ENCODE measurements around the gene ORAI3. TPM values are rescaled to one million over a fixed set of nuclear protein-coding genes. Genes with fewer than 3 reads are reported as not detected.

Gene ORAI3
- total and polyA plus RNA-seq, 2 of the 13 experiments (the other 11 are each of a cell fraction or from before 2014, with no cell fraction given): 11.4 to 32.0 TPM

DNA sequence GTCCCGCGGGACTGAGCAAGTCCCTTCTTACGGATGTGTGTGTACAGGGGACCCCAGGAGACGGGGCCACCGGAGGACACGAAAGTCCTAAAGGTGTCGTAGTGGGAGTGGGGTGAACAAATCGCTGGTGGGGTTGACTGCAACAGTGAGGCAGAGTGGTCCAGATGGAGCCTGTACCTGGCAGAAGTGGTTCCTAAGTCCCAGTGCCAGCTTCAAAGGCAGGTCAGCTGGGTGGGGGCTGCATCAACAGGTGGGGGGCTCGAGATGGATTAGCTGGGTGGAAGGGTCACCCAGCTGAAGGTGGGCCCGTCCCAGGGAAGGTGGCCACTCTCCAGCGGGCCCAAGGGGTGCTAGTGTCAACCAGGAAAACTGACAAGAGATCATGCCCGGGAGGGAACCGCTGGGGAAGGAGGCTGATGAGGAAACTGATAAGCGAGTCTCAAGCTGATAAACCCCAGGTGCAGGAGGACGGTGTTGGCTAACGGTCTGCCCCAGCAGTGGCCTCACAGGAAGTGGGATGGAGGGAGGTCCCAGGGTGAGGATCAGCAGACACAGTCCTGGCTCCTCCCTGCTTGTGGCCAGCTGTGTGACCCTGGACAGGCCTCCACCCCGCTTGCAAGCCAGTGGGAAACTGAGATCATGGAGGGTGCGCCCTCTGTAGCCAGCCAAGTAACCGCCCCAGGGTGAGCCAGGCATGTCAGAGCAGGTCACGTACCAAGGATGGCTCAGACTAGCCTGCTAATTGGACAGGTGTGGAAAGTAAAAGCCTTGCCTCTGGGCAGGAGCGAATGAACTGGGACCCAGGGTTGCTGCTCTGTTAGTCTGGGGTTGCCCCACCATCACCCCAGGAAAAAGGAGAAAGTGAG, 1.0 kb downstream of the ORAI3 start (continued):
- TF ChIP-seq, protein P1, sequence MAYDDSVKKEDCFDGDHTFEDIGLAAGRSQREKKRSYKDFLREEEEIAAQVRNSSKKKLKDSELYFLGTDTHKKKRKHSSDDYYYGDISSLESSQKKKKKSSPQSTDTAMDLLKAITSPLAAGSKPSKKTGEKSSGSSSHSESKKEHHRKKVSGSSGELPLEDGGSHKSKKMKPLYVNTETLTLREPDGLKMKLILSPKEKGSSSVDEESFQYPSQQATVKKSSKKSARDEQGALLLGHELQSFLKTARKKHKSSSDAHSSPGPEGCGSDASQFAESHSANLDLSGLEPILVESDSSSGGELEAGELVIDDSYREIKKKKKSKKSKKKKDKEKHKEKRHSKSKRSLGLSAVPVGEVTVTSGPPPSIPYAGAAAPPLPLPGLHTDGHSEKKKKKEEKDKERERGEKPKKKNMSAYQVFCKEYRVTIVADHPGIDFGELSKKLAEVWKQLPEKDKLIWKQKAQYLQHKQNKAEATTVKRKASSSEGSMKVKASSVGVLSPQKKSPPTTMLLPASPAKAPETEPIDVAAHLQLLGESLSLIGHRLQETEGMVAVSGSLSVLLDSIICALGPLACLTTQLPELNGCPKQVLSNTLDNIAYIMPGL (CRISPR knock-in tag; IDR thresholded peaks at IDR 0.05; ENCODE audit: borderline replicate concordance in 1 of 2, low read depth in 1 of 2): peak; percentile 80 to 98
- TF ChIP-seq ZSCAN22 (CRISPR knock-in tag; IDR thresholded peaks at IDR 0.05) (no peak), MYC (CRISPR knock-in tag; IDR thresholded peaks at IDR 0.05; ENCODE audit: borderline replicate concordance) (peak; percentile 74; the same call in 1 of the 2 replicates), JUNB (CRISPR knock-in tag; IDR thresholded peaks at IDR 0.05; ENCODE audit: borderline replicate concordance) (no peak), PHF8 (CRISPR knock-in tag; IDR thresholded peaks at IDR 0.05) (no peak; the same call in 1 of the 2 replicates)
- TF ChIP-seq, protein P2, sequence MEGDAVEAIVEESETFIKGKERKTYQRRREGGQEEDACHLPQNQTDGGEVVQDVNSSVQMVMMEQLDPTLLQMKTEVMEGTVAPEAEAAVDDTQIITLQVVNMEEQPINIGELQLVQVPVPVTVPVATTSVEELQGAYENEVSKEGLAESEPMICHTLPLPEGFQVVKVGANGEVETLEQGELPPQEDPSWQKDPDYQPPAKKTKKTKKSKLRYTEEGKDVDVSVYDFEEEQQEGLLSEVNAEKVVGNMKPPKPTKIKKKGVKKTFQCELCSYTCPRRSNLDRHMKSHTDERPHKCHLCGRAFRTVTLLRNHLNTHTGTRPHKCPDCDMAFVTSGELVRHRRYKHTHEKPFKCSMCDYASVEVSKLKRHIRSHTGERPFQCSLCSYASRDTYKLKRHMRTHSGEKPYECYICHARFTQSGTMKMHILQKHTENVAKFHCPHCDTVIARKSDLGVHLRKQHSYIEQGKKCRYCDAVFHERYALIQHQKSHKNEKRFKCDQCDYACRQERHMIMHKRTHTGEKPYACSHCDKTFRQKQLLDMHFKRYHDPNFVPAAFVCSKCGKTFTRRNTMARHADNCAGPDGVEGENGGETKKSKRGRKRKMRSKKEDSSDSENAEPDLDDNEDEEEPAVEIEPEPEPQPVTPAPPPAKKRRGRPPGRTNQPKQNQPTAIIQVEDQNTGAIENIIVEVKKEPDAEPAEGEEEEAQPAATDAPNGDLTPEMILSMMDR (CRISPR knock-in tag; IDR thresholded peaks at IDR 0.05): peak; percentile 91
- TF ChIP-seq, protein P3, sequence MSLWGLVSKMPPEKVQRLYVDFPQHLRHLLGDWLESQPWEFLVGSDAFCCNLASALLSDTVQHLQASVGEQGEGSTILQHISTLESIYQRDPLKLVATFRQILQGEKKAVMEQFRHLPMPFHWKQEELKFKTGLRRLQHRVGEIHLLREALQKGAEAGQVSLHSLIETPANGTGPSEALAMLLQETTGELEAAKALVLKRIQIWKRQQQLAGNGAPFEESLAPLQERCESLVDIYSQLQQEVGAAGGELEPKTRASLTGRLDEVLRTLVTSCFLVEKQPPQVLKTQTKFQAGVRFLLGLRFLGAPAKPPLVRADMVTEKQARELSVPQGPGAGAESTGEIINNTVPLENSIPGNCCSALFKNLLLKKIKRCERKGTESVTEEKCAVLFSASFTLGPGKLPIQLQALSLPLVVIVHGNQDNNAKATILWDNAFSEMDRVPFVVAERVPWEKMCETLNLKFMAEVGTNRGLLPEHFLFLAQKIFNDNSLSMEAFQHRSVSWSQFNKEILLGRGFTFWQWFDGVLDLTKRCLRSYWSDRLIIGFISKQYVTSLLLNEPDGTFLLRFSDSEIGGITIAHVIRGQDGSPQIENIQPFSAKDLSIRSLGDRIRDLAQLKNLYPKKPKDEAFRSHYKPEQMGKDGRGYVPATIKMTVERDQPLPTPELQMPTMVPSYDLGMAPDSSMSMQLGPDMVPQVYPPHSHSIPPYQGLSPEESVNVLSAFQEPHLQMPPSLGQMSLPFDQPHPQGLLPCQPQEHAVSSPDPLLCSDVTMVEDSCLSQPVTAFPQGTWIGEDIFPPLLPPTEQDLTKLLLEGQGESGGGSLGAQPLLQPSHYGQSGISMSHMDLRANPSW (CRISPR knock-in tag; IDR thresholded peaks at IDR 0.05; ENCODE audit: borderline replicate concordance): peak; percentile 68; the same call in 1 of the 2 replicates
- TF ChIP-seq, protein P4, sequence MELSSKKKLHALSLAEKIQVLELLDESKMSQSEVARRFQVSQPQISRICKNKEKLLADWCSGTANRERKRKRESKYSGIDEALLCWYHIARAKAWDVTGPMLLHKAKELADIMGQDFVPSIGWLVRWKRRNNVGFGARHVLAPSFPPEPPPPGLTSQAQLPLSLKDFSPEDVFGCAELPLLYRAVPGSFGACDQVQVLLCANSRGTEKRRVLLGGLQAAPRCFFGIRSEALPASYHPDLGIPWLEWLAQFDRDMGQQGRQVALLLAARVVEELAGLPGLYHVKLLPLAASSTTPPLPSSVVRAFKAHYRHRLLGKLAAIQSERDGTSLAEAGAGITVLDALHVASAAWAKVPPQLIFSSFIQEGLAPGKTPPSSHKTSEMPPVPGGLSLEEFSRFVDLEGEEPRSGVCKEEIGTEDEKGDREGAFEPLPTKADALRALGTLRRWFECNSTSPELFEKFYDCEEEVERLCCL (CRISPR knock-in tag; IDR thresholded peaks at IDR 0.05; ENCODE audit: borderline replicate concordance): no peak; the same call in 1 of the 2 replicates
- TF ChIP-seq, protein P5, sequence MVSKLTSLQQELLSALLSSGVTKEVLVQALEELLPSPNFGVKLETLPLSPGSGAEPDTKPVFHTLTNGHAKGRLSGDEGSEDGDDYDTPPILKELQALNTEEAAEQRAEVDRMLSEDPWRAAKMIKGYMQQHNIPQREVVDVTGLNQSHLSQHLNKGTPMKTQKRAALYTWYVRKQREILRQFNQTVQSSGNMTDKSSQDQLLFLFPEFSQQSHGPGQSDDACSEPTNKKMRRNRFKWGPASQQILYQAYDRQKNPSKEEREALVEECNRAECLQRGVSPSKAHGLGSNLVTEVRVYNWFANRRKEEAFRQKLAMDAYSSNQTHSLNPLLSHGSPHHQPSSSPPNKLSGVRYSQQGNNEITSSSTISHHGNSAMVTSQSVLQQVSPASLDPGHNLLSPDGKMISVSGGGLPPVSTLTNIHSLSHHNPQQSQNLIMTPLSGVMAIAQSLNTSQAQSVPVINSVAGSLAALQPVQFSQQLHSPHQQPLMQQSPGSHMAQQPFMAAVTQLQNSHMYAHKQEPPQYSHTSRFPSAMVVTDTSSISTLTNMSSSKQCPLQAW (CRISPR knock-in tag; IDR thresholded peaks at IDR 0.05): peak; percentile 77; the same call in 1 of the 2 replicates
- TF ChIP-seq, protein P6, sequence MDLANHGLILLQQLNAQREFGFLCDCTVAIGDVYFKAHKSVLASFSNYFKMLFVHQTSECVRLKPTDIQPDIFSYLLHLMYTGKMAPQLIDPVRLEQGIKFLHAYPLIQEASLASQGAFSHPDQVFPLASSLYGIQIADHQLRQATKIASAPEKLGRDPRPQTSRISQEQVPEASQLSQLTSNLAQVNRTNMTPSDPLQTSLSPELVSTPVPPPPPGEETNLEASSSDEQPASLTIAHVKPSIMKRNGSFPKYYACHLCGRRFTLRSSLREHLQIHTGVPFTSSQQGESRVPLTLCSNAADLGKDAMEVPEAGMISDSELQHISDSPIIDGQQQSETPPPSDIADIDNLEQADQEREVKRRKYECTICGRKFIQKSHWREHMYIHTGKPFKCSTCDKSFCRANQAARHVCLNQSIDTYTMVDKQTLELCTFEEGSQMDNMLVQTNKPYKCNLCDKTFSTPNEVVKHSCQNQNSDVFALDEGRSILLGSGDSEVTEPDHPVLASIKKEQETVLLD (CRISPR knock-in tag; IDR thresholded peaks at IDR 0.05; ENCODE audit: low read depth): no peak
- TF ChIP-seq, protein P7, sequence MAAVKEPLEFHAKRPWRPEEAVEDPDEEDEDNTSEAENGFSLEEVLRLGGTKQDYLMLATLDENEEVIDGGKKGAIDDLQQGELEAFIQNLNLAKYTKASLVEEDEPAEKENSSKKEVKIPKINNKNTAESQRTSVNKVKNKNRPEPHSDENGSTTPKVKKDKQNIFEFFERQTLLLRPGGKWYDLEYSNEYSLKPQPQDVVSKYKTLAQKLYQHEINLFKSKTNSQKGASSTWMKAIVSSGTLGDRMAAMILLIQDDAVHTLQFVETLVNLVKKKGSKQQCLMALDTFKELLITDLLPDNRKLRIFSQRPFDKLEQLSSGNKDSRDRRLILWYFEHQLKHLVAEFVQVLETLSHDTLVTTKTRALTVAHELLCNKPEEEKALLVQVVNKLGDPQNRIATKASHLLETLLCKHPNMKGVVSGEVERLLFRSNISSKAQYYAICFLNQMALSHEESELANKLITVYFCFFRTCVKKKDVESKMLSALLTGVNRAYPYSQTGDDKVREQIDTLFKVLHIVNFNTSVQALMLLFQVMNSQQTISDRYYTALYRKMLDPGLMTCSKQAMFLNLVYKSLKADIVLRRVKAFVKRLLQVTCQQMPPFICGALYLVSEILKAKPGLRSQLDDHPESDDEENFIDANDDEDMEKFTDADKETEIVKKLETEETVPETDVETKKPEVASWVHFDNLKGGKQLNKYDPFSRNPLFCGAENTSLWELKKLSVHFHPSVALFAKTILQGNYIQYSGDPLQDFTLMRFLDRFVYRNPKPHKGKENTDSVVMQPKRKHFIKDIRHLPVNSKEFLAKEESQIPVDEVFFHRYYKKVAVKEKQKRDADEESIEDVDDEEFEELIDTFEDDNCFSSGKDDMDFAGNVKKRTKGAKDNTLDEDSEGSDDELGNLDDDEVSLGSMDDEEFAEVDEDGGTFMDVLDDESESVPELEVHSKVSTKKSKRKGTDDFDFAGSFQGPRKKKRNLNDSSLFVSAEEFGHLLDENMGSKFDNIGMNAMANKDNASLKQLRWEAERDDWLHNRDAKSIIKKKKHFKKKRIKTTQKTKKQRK (IDR thresholded peaks at IDR 0.05; ENCODE audit: low read length): no peak
